Measurements from ENCODE around the gene SDK2. TPM values are rescaled to one million over a fixed set of nuclear protein-coding genes. Genes with fewer than 3 reads are reported as not detected.

Gene SDK2
- polyA plus RNA-seq, 1 experiment = 0.01 TPM

DNA sequence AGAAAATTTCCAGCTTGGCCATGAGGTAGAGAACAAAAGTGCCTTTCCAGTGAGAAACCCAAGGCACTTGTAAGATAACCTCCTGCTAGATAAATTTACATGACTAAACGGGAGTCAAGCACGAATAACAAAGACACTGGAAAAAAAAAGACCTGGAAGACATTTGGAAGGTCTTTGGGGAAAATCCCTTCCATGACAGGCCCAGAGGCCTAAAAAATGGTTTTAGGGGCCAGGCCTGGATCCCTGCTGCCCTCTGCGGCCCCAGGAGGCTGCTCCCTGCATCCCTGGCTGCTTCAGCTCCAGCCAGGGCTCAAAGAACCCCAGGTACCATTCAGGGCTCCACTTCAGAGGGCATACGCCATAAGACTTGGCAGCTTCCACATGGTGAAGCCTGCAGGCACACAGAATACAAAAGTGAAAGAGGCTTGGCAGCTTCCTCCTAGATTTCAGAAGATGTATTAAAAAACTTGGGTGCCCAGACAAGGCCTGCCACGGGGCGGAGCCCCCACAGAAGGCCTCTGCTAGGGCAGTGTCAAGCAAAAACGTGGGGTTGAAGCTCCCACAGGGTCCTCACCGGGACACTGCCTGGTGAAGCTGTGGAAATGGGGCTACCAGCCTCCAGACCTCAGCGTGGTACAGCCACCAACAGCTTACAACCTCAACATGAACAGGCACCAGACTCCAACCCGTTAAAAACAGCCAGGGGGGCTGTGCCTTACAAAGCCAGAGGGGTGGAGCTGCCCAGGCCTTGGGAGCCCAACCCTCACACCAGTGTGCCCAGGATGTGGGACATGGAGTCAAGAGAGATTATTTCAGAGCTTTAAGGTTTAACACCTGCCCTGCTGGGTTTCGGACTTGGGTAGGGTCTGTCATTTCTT, 77.1 kb downstream of the SDK2 start:
- no peak overlapping the region for H3K27ac ChIP-seq (ENCODE audit: low read depth, low read length)
- peaks cover 7% of the 10 kb centered on the region; the same call in 1 of the 2 replicates for H3K9me3 ChIP-seq (ENCODE audit: control insufficient read depth, insufficient read depth, low read length)
- ChIA-PET CTCF (no interaction called here), POLR2A (no interaction called here)
- TF ChIP-seq, protein P1, sequence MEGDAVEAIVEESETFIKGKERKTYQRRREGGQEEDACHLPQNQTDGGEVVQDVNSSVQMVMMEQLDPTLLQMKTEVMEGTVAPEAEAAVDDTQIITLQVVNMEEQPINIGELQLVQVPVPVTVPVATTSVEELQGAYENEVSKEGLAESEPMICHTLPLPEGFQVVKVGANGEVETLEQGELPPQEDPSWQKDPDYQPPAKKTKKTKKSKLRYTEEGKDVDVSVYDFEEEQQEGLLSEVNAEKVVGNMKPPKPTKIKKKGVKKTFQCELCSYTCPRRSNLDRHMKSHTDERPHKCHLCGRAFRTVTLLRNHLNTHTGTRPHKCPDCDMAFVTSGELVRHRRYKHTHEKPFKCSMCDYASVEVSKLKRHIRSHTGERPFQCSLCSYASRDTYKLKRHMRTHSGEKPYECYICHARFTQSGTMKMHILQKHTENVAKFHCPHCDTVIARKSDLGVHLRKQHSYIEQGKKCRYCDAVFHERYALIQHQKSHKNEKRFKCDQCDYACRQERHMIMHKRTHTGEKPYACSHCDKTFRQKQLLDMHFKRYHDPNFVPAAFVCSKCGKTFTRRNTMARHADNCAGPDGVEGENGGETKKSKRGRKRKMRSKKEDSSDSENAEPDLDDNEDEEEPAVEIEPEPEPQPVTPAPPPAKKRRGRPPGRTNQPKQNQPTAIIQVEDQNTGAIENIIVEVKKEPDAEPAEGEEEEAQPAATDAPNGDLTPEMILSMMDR (IDR thresholded peaks at IDR 0.05; ENCODE audit: low read depth, low read length) = no peak
- H3K4me3 ChIP-seq (ENCODE audit: low read depth, low read length) = no peak overlapping the region
- no peaks in the 10 kb centered on the region for H3K27me3 ChIP-seq (ENCODE audit: control insufficient read depth, insufficient read depth, low read length)
- DNase-seq (ENCODE audit: low read depth, low spot score) = no peak

DNA sequence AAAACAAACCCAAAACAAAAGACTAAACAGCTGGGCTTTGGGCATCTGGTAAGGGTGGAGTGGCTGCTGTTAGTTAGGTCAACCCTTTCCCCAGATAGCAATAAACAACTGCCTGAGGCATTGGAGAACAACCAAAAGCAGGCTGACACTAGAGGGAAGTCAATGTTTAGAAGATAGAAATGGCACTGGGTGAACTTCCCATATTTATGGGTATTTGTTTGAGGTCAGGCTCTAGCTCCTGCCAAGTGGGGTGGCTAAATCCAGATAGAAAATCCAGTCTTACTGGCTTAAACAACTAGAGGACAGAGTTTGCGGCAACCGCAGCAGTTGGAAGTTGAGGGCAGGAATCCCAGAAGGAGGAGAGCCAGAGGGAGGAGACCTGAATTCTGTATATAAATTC, 79.4 kb downstream of the SDK2 start:
- ChIA-PET POLR2A (no interaction called here), CTCF (no interaction called here)
- TF ChIP-seq, protein P1 (IDR thresholded peaks at IDR 0.05; ENCODE audit: low read depth, low read length) = no peak
- H3K4me3 ChIP-seq (ENCODE audit: low read depth, low read length) = no peak overlapping the region
- H3K27me3 ChIP-seq (ENCODE audit: control insufficient read depth, insufficient read depth, low read length) = no peaks in the 10 kb centered on the region
- no peaks in the 10 kb centered on the region; the same call in 1 of the 2 replicates for H3K9me3 ChIP-seq (ENCODE audit: control insufficient read depth, insufficient read depth, low read length)
- no peak overlapping the region for H3K27ac ChIP-seq (ENCODE audit: low read depth, low read length)
- DNase-seq (ENCODE audit: low read depth, low spot score) = no peak

DNA sequence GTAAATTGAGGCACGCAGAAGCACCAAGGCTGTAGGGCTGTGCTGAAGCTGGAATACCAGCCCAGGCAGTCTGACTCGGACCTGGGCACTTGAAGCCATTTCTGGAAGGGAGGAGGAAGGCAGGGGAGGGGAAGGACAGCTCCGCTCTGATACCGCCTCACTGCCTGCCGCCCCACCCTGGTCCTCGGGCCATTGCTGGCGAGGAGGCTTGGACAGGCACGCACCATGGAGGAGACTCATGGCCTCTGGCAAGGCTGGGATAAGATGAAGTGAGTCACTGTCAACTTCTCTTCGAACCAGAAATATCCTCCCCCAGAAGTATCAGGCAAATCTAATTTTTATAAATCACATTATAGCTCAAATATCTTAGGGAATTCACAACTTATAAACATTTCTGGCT, 81.3 kb downstream of the SDK2 start:
- no peak for DNase-seq (ENCODE audit: low read depth, low spot score)
- Histone ChIP-seq H3K4me3 (ENCODE audit: low read depth, low read length) (no peak overlapping the region), H3K27ac (ENCODE audit: low read depth, low read length) (no peak overlapping the region), H3K9me3 (ENCODE audit: control insufficient read depth, insufficient read depth, low read length) (no peaks in the 10 kb centered on the region; the same call in 1 of the 2 replicates), H3K27me3 (ENCODE audit: control insufficient read depth, insufficient read depth, low read length) (no peaks in the 10 kb centered on the region)
- ChIA-PET POLR2A (no interaction called here), CTCF (no interaction called here)
- TF ChIP-seq, protein P1 (IDR thresholded peaks at IDR 0.05; ENCODE audit: low read depth, low read length) = no peak

DNA sequence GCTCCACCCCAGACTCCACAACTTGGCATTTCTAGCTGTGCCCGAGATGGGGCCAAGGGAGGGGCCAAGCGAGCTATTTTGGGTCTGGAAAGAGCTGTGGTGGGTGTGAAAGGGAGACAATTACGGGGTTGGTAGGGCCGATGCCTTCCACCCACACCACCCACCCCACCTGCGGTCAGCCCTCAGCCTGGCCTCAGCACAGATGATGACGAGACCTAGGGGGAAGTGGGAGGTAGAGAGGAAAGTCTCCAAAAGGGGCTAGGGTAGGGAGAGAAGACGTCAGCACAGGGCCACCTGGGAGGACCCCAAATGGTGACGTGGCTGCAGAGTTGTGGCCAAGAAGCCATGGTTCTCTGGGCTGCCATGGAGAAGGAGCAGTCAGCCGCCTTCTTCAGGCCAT, 83.1 kb downstream of the SDK2 start:
- H3K27me3 ChIP-seq (ENCODE audit: control insufficient read depth, insufficient read depth, low read length) = no peaks in the 10 kb centered on the region
- ChIA-PET CTCF (no interaction called here), POLR2A (no interaction called here)
- TF ChIP-seq, protein P1 (IDR thresholded peaks at IDR 0.05; ENCODE audit: low read depth, low read length) = no peak
- no peak overlapping the region for H3K4me3 ChIP-seq (ENCODE audit: low read depth, low read length)
- no peaks in the 10 kb centered on the region for H3K9me3 ChIP-seq (ENCODE audit: control insufficient read depth, insufficient read depth, low read length)
- no peak for DNase-seq (ENCODE audit: low read depth, low spot score)
- no peak overlapping the region for H3K27ac ChIP-seq (ENCODE audit: low read depth, low read length)

DNA sequence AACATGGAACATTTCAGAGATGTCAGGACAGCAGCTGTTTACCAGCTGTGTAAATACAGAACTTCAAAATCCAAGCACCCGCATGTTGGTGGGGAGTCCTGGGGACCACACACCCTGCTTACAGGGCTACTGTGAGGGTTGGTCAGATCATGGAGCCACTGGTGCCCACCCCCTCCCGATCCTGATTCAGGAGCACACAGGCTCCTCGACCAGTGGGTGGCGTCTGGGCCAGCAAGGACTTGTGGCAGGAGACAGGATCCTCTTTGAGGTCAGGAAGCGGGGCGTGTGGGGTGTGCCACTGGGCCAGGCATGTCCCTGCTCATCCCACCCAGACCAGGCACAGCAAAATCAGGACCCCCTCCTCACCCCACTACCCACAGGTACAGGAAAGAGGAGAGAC, 83.6 kb downstream of the SDK2 start:
- Histone ChIP-seq H3K27me3 (ENCODE audit: control insufficient read depth, insufficient read depth, low read length) (no peaks in the 10 kb centered on the region), H3K4me3 (ENCODE audit: low read depth, low read length) (no peak overlapping the region), H3K9me3 (ENCODE audit: control insufficient read depth, insufficient read depth, low read length) (no peaks in the 10 kb centered on the region), H3K27ac (ENCODE audit: low read depth, low read length) (no peak overlapping the region)
- DNase-seq (ENCODE audit: low read depth, low spot score) = no peak
- TF ChIP-seq, protein P1 (IDR thresholded peaks at IDR 0.05; ENCODE audit: low read depth, low read length) = no peak
- ChIA-PET CTCF (no interaction called here), POLR2A (no interaction called here)

Data from AG04450 (cell line).